K562 (cell line): ENCODE results near the gene PRR14. TPM values are rescaled to one million over a fixed set of nuclear protein-coding genes. Genes with fewer than 3 reads are reported as not detected.

Experiments used
- ARNT ChIP-seq, 2 experiments: fragments of 450-650 bp; IDR thresholded peaks; 2 replicates each; pipeline ENCODE4 v1.6.1; 2016; ENCODE audit warnings: mild to moderate bottlenecking in 1 of 2
- CBFA2T3 ChIP-seq: fragments of 450-650 bp; IDR thresholded peaks from 2 replicates; pipeline ENCODE4 v1.6.1; 2017
- CBX5 ChIP-seq: IDR thresholded peaks from 2 replicates; pipeline ENCODE4 v1.6.1; 2014; ENCODE audit warnings: low read depth, borderline replicate concordance
- DACH1 ChIP-seq: fragments of 450-650 bp; IDR thresholded peaks from 2 replicates; pipeline ENCODE4 v1.6.1; 2018; ENCODE audit not compliant: partially characterized antibody
- DMBX1 ChIP-seq: fragments of 250-450 bp; sonication (Bioruptor Pico); IDR thresholded peaks from 2 replicates; pipeline ENCODE4 v1.8.0; 2022; ENCODE audit warnings: inconsistent platforms, mild to moderate bottlenecking, moderate library complexity, borderline replicate concordance
- ETV5 ChIP-seq: sonication (generic); formaldehyde crosslinking; IDR thresholded peaks from 2 replicates; pipeline ENCODE4 v1.4.0; 2020; ENCODE audit warnings: low read depth, mild to moderate bottlenecking, missing genetic modification reagents
- HMGN3 ChIP-seq: IDR thresholded peaks from 2 replicates; pipeline ENCODE4 v1.6.1; 2011; ENCODE audit warnings: borderline replicate concordance, low read depth, mild to moderate bottlenecking, mixed read lengths, low read length; ENCODE audit not compliant: insufficient read length; ENCODE audit errors: extremely low read depth
- KLF6 ChIP-seq: fragments of 250-450 bp; sonication (Bioruptor Pico); IDR thresholded peaks from 2 replicates; pipeline ENCODE4 v1.4.0; 2020; ENCODE audit warnings: mild to moderate bottlenecking, moderate library complexity, borderline replicate concordance
- MBD1 ChIP-seq: fragments of 250-450 bp; sonication (Bioruptor Pico); IDR thresholded peaks from 2 replicates; pipeline ENCODE4 v1.8.0; 2022; ENCODE audit warnings: inconsistent platforms
- MBD2 ChIP-seq: sonication (generic); IDR thresholded peaks from 2 replicates; pipeline ENCODE4 v1.6.1; 2016; ENCODE audit warnings: low read depth, borderline replicate concordance
- MCM5 ChIP-seq: fragments of 450-650 bp; IDR thresholded peaks from 2 replicates; pipeline ENCODE4 v1.6.1; 2016; ENCODE audit warnings: low read depth
- NFIC ChIP-seq: fragments of 450-650 bp; IDR thresholded peaks from 2 replicates; pipeline ENCODE4 v1.6.1; 2017; ENCODE audit warnings: mild to moderate bottlenecking, inconsistent platforms
- NFRKB ChIP-seq: fragments of 450-650 bp; IDR thresholded peaks from 2 replicates; pipeline ENCODE4 v1.6.1; 2016; ENCODE audit warnings: low read depth
- NR2C1 ChIP-seq, 2 experiments: fragments of 450-650 bp; IDR thresholded peaks; 2 replicates each; pipeline ENCODE4 v1.6.1; 2017; ENCODE audit warnings: mild to moderate bottlenecking in 2 of 2, antibody characterized with exemption in 1 of 2, inconsistent platforms in 1 of 2, missing compliant biosample characterization in 1 of 2, missing genetic modification characterization in 1 of 2
- POLR2AphosphoS2 ChIP-seq: IDR thresholded peaks from 2 replicates; pipeline ENCODE4 v1.6.1; 2012; ENCODE audit warnings: low read length, improper control_type of control experiment
- SMARCC2 ChIP-seq: fragments of 450-650 bp; IDR thresholded peaks from 2 replicates; pipeline ENCODE4 v1.6.1; 2017; ENCODE audit warnings: antibody characterized with exemption, moderate library complexity, mild to moderate bottlenecking, low read depth
- SMC3 ChIP-seq: conservative IDR thresholded peaks from 2 replicates; pipeline ENCODE4 v1.6.1; 2011; ENCODE audit warnings: low read depth, low read length, improper control_type of control experiment; ENCODE audit not compliant: insufficient read depth
- TCF3 ChIP-seq: sonication (generic); formaldehyde crosslinking; IDR thresholded peaks from 2 replicates; pipeline ENCODE4 v1.4.0; 2020; ENCODE audit warnings: mild to moderate bottlenecking, missing genetic modification reagents
- ZFX ChIP-seq: sonication (generic); formaldehyde crosslinking; IDR thresholded peaks from 2 replicates; pipeline ENCODE4 v1.8.0; 2022; ENCODE audit warnings: mild to moderate bottlenecking, missing genetic modification reagents, moderate library complexity
- ZNF57 ChIP-seq: fragments of 450-650 bp; formaldehyde crosslinking; IDR thresholded peaks from 2 replicates; pipeline ENCODE4 v1.4.0; 2020; ENCODE audit warnings: mild to moderate bottlenecking, moderate library complexity
- ZNF592 ChIP-seq: fragments of 450-650 bp; IDR thresholded peaks from 2 replicates; pipeline ENCODE4 v1.6.1; 2017; ENCODE audit warnings: antibody characterized with exemption, mild to moderate bottlenecking
- ZNF655 ChIP-seq: fragments of 250-450 bp; sonication (Bioruptor Pico); IDR thresholded peaks from 2 replicates; pipeline ENCODE4 v1.5.0; 2021
- polyA plus RNA-seq, 8 experiments: library from polyadenylated mRNA; depleted of rRNA in 4 of 8; stranded (reverse) in 5 of 8; unstranded in 3 of 8; fragments of >200 nt; fragmentation: Nextera tagmentation in 2 of 8; fragmentation: Illumina TruSeq in 1 of 8; extraction: Ambion mirVana in 2 of 8; extraction: Trizol in 1 of 8; gene quantifications; 2 replicates each; pipeline versions ENCODE4 v1.2.1 to v1.2.3, GENCODE V29; 2011 to 2014; ENCODE audit warnings: inconsistent platforms in 1 of 8, missing spikeins in 1 of 8
- total RNA-seq, 7 experiments: library from RNA; depleted of rRNA in 6 of 7; stranded (reverse); fragments of >200 nt in 6 of 7; fragmentation: Illumina TruSeq in 2 of 7; extraction: Trizol in 2 of 7; gene quantifications; 2 replicates each; pipeline versions ENCODE4 v1.2.1 to v1.2.3, GENCODE V29; 2011 to 2021; ENCODE audit warnings: low replicate concordance in 1 of 7

Gene PRR14
- total and polyA plus RNA-seq, 9 of the 15 experiments (the other 6 are each of a cell fraction or from before 2014, with no cell fraction given) = 2.2 to 63.1 (median 11.5) TPM

GRCh38 chr16:30615358-30616091 lies 35.2 kb upstream of the PRR14 start (continued):
- TF ChIP-seq CBX5 = 0 out of 2 replicates have a peak, but pooled peaks have one; percentile 20
- TF ChIP-seq DMBX1 = no peak
- TF ChIP-seq MCM5 = no peak
- TF ChIP-seq MBD2 = no peak
- no peak for TF ChIP-seq ZNF57 (CRISPR knock-in tag)
- no peak for TF ChIP-seq ZNF592
- no peak for TF ChIP-seq KLF6 (CRISPR knock-in tag)
- TF ChIP-seq NFIC = peak; percentile 51
- TF ChIP-seq TCF3 (CRISPR knock-in tag) = peak; percentile 59
- TF ChIP-seq DACH1 = no peak
- no peak for TF ChIP-seq POLR2AphosphoS2
- no peak for TF ChIP-seq ZNF655 (CRISPR knock-in tag)
- no peak for TF ChIP-seq ETV5 (CRISPR knock-in tag)
- TF ChIP-seq SMARCC2 = no peak
- TF ChIP-seq CBFA2T3 = peak; percentile 64
- no peak for TF ChIP-seq HMGN3
- no peak for TF ChIP-seq MBD1 (CRISPR knock-in tag)
- no peak for TF ChIP-seq NR2C1 (IDR thresholded peaks at IDR 0.05)
- no peak for TF ChIP-seq NR2C1 (tag; IDR thresholded peaks at IDR 0.05)
- no peak for TF ChIP-seq NFRKB
- peak; percentile 18; the same call in 1 of the 2 replicates for TF ChIP-seq SMC3
- no peak for TF ChIP-seq ARNT (IDR thresholded peaks at IDR 0.05)
- no peak for TF ChIP-seq ZFX (CRISPR knock-in tag)
